Fibroblast of lung (primary cell): ENCODE results near the gene XPR1.

ENCODE experiments used
- EZH2 ChIP-seq: IDR thresholded peaks from 2 replicates; pipeline ENCODE4 v1.5.1; 2012; ENCODE audit warnings: low read length, control low read depth, mild to moderate bottlenecking; ENCODE audit errors: missing control alignments
- TF ChIP-seq, protein P1 (sequence below), 2 donors: IDR thresholded peaks in 1 of 2; conservative IDR thresholded peaks in 1 of 2; 1 replicate in 1 of 2; 2 replicates in 1 of 2; pipeline ENCODE4 v1.5.1; 2011 to 2012; ENCODE audit warnings: low read length in 2 of 2, control low read depth in 1 of 2, inconsistent platforms in 1 of 2, low read depth in 1 of 2, mild to moderate bottlenecking in 1 of 2

DNA sequence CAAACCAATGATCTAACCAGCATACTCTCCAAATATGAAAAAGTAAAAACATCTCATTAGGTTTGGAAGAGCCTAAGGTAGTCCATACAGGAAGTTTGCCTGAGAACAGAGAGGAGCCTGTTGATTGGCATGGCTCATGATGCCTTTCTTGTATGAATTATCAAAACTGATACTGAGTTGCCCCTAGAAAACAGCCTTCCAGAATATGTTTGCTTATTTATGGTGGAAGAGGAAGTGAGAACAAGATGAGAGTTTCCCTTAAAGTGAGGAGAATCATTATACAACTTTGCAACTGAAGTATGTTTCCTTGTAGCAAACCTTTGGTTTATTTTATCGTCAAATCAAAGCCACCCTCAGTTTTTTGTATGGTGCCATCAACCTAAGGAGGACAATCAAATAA is 257.0 kb downstream of the XPR1 start:
- TF ChIP-seq, protein P1, sequence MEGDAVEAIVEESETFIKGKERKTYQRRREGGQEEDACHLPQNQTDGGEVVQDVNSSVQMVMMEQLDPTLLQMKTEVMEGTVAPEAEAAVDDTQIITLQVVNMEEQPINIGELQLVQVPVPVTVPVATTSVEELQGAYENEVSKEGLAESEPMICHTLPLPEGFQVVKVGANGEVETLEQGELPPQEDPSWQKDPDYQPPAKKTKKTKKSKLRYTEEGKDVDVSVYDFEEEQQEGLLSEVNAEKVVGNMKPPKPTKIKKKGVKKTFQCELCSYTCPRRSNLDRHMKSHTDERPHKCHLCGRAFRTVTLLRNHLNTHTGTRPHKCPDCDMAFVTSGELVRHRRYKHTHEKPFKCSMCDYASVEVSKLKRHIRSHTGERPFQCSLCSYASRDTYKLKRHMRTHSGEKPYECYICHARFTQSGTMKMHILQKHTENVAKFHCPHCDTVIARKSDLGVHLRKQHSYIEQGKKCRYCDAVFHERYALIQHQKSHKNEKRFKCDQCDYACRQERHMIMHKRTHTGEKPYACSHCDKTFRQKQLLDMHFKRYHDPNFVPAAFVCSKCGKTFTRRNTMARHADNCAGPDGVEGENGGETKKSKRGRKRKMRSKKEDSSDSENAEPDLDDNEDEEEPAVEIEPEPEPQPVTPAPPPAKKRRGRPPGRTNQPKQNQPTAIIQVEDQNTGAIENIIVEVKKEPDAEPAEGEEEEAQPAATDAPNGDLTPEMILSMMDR (conservative IDR thresholded peaks at IDR 0.05 in 1 of 2, IDR thresholded peaks at IDR 0.05 in 1 of 2; ENCODE audit: low read depth in 1 of 2, low read length in 2 of 2), result no peak
- TF ChIP-seq EZH2, result no peak
